Endothelial cell of umbilical vein (primary cell): ENCODE results near the gene BARD1. TPM values are rescaled to one million over a fixed set of nuclear protein-coding genes. Genes with fewer than 3 reads are reported as not detected.

Source experiments
- BruUV-seq: library from RNA; stranded (reverse); fragments of 400-500 nt; replicated peaks from 2 replicates; lab custom pipeline; 2021; lab: Mats Ljungman, UMichigan
- CTCF ChIA-PET: fragments of 300-600, 350-600 bp; sonication (Branson Sonifier 250); formaldehyde crosslinking; loops from one replicate; lab custom pipeline; 2021; ENCODE audit warnings: antibody characterized with exemption, inconsistent platforms; lab: Charles Lee
- POLR2A ChIA-PET: fragments of 300-600, 350-600 bp; sonication (Branson Sonifier 250); formaldehyde crosslinking; loops from one replicate; lab custom pipeline; 2021; ENCODE audit warnings: antibody characterized with exemption, inconsistent platforms; lab: Charles Lee
- DNase-seq: peaks from one replicate; pipeline ENCODE4 v3.0.0-alpha.2; 2011; ENCODE audit warnings: low read depth, low spot score
- FAIRE-seq: peaks from 2 replicates; lab custom pipeline; 2011; peaks lifted over from hg19 to GRCh38; lab: Jason Lieb, UNC
- H2AFZ ChIP-seq: 2 replicates; pipeline ENCODE4 v1.6.0; 2012; ENCODE audit warnings: low read depth, low read length, control low read depth, inconsistent platforms
- H3K27ac ChIP-seq: 2 replicates; pipeline ENCODE4 v1.5.1; 2011; ENCODE audit warnings: low read depth, mild to moderate bottlenecking, control low read depth, low read length, moderate library complexity; ENCODE audit not compliant: insufficient read depth
- H3K27me3 ChIP-seq, 2 experiments: 2 replicates each; pipeline versions ENCODE4 v1.6.0 to v1.6.1; 2011; ENCODE audit warnings: low read length in 2 of 2, mixed read lengths in 1 of 2; ENCODE audit not compliant: control insufficient read depth in 2 of 2, insufficient read depth in 2 of 2
- H3K36me3 ChIP-seq, 2 experiments: 2 replicates in 1 of 2; 3 replicates in 1 of 2; pipeline ENCODE4 v1.5.1; 2011; ENCODE audit warnings: low read length in 2 of 2, mild to moderate bottlenecking in 1 of 2, moderate library complexity in 1 of 2; ENCODE audit not compliant: control insufficient read depth in 2 of 2, insufficient read depth in 2 of 2; ENCODE audit errors: extremely low read depth in 1 of 2
- H3K4me1 ChIP-seq: 3 replicates; pipeline ENCODE4 v1.5.1; 2011; ENCODE audit warnings: mild to moderate bottlenecking, low read length; ENCODE audit not compliant: control insufficient read depth, insufficient read depth; ENCODE audit errors: extremely low read depth
- H3K4me2 ChIP-seq: 2 replicates; pipeline ENCODE4 v1.6.1; 2011; ENCODE audit warnings: low read length, control low read depth, mixed read lengths; ENCODE audit not compliant: insufficient read depth
- H3K4me3 ChIP-seq, 3 experiments: fragments of 200-600 bp in 1 of 3; sonication (generic), shearing (Covaris generic) in 1 of 3; replicated peaks in 1 of 3; 2 replicates each; pipeline ENCODE4 v1.5.1; 2011 to 2016; ENCODE audit warnings: control low read depth in 3 of 3, low read length in 3 of 3, mild to moderate bottlenecking in 2 of 3, inconsistent platforms in 1 of 3, low read depth in 1 of 3, moderate library complexity in 1 of 3; ENCODE audit not compliant: insufficient read depth in 1 of 3
- H3K79me2 ChIP-seq: 2 replicates; pipeline ENCODE4 v1.6.0; 2012; ENCODE audit warnings: low read length, inconsistent platforms; ENCODE audit not compliant: control insufficient read depth, insufficient read depth
- H3K9ac ChIP-seq: replicated peaks from 2 replicates; pipeline ENCODE3; 2011; ENCODE audit warnings: low read length, control low read depth; ENCODE audit not compliant: insufficient read depth; ENCODE audit errors: extremely low read depth
- H3K9me1 ChIP-seq: replicated peaks from 3 replicates; pipeline ENCODE4 v1.6.0; 2011; ENCODE audit warnings: mild to moderate bottlenecking, low read length; ENCODE audit not compliant: control insufficient read depth, insufficient read depth; ENCODE audit errors: extremely low read depth
- H3K9me3 ChIP-seq: replicated peaks from 2 replicates; pipeline ENCODE4 v1.5.1; 2012; ENCODE audit warnings: low read length, inconsistent platforms; ENCODE audit not compliant: control insufficient read depth, insufficient read depth
- H4K20me1 ChIP-seq: replicated peaks from 2 replicates; pipeline ENCODE3; 2011; ENCODE audit warnings: mild to moderate bottlenecking, low read length; ENCODE audit not compliant: control insufficient read depth, insufficient read depth; ENCODE audit errors: extremely low read depth
- CTCF ChIP-seq, 2 donors: IDR thresholded peaks; 1 replicate in 1 of 2; 2 replicates in 1 of 2; pipeline ENCODE4 v1.5.1; 2011; ENCODE audit warnings: low read length in 2 of 2, mild to moderate bottlenecking in 2 of 2, moderate library complexity in 2 of 2, control low read depth in 1 of 2, inconsistent platforms in 1 of 2, low read depth in 1 of 2; ENCODE audit not compliant: insufficient read depth in 1 of 2; ENCODE audit errors: extremely low read depth in 1 of 2
- EZH2 ChIP-seq: IDR thresholded peaks from 2 replicates; pipeline ENCODE4 v1.6.1; 2012; ENCODE audit warnings: borderline replicate concordance, low read depth, mild to moderate bottlenecking, moderate library complexity, low read length, inconsistent platforms; ENCODE audit not compliant: severe bottlenecking
- FOS ChIP-seq: IDR thresholded peaks from 2 replicates; pipeline ENCODE4 v1.6.1; 2011; ENCODE audit warnings: mild to moderate bottlenecking, low read length, moderate library complexity, borderline replicate concordance; ENCODE audit not compliant: insufficient read depth
- GATA2 ChIP-seq: IDR thresholded peaks from 2 replicates; pipeline ENCODE4 v1.7.0; 2011; ENCODE audit warnings: low read depth, mild to moderate bottlenecking, moderate library complexity, mixed read lengths, low read length; ENCODE audit not compliant: insufficient read length, insufficient read depth
- JUN ChIP-seq: IDR thresholded peaks from 2 replicates; pipeline ENCODE4 v1.6.1; 2011; ENCODE audit warnings: borderline replicate concordance, low read depth; ENCODE audit not compliant: insufficient read length, insufficient read depth
- MAX ChIP-seq: IDR thresholded peaks from 2 replicates; pipeline ENCODE4 v1.6.1; 2011; ENCODE audit not compliant: insufficient read depth, insufficient read length
- MYC ChIP-seq: IDR thresholded peaks from one replicate; pipeline ENCODE4 v1.6.1; 2011; ENCODE audit warnings: mild to moderate bottlenecking, low read depth, low read length
- POLR2A ChIP-seq: IDR thresholded peaks from 2 replicates; pipeline ENCODE4 v1.6.1; 2012; ENCODE audit warnings: low read depth, mild to moderate bottlenecking, control low read depth, low read length
- POLR2AphosphoS5 ChIP-seq: IDR thresholded peaks from 2 replicates; pipeline ENCODE4 v1.6.1; 2012; ENCODE audit warnings: low read depth, mild to moderate bottlenecking, control low read depth, low read length, moderate library complexity; ENCODE audit not compliant: insufficient read depth
- dilution Hi-C: fragments of 300-500 bp; cut with MboI; formaldehyde crosslinking; loops from one replicate; pipeline ENCODE4 v1.15.0; 2019; ENCODE audit warnings: low sequenced_read_pairs; ENCODE audit not compliant: extremely low pct_ligation_motif_present
- intact Hi-C: fragments of 100-400 bp; cut with micrococcal nuclease; formaldehyde crosslinking; loops from one replicate; pipeline ENCODE4 v1.10.0; 2022
- polyA plus RNA-seq, 4 experiments: library from polyadenylated mRNA; depleted of rRNA in 3 of 4; stranded (reverse) in 3 of 4; unstranded in 1 of 4; fragments of >200 nt; gene quantifications; 2 replicates each; pipeline versions ENCODE4 v1.2.1 to v1.2.3, GENCODE V29; 2011 to 2012; ENCODE audit warnings: missing spikeins in 1 of 4
- total RNA-seq: library from RNA; stranded (reverse); gene quantifications from 2 replicates; pipeline ENCODE4 v1.2.3, GENCODE V29; 2021

The BARD1 gene
- total and polyA plus RNA-seq, 2 donors (not counting 3 experiments of a cell fraction or from before 2014, with no cell fraction given), result 9.1 to 14.7 TPM

GRCh38 chr2:214750529-214750928, 59.0 kb downstream of the BARD1 start:
- no peaks in the 10 kb centered on the region for H4K20me1 ChIP-seq
- FAIRE-seq (no peak), DNase-seq (no peak)
- dilution Hi-C loops (no loop called here), intact Hi-C loops (no loop called here)
- H3K9me3 ChIP-seq, result no peaks in the 10 kb centered on the region
- no peak overlapping the region for H2AFZ ChIP-seq
- no peak overlapping the region for H3K4me3 ChIP-seq
- no peak for TF ChIP-seq MAX
- no peak for TF ChIP-seq GATA2
- no peak for TF ChIP-seq MYC
- TF ChIP-seq FOS, result no peak
- no peak for TF ChIP-seq JUN
- no peak for TF ChIP-seq POLR2A
- TF ChIP-seq POLR2AphosphoS5, result no peak
- no peak for TF ChIP-seq EZH2
- TF ChIP-seq CTCF (IDR thresholded peaks at IDR 0.05; ENCODE audit: extremely low read depth in 1 of 2, insufficient read depth in 1 of 2, low read depth in 1 of 2, low read length in 2 of 2), result no peak
- no peaks in the 10 kb centered on the region for H3K36me3 ChIP-seq
- no peak overlapping the region for H3K9ac ChIP-seq
- ChIA-PET POLR2A (no interaction called here), CTCF (interaction anchor here (0.9 kb wide), 1 partner anchor 22 kb away, joined by 3 read pairs; no protein-coding TSS in a partner anchor)
- H3K4me1 ChIP-seq, result no peaks in the 10 kb centered on the region
- H3K9me1 ChIP-seq, result no peaks in the 10 kb centered on the region
- peaks cover 3% of the 10 kb centered on the region for H3K79me2 ChIP-seq
- BruUV-seq, result no TSS peak
- no peak overlapping the region for H3K27ac ChIP-seq
- H3K27me3 ChIP-seq, result no peaks in the 10 kb centered on the region
- H3K4me2 ChIP-seq, result no peak overlapping the region
